ENCODE data around the gene VAV2.

GRCh38 chr9:134002796-134003195 lies 10.7 kb upstream of the VAV2 start:
- TF ChIP-seq, protein P1, sequence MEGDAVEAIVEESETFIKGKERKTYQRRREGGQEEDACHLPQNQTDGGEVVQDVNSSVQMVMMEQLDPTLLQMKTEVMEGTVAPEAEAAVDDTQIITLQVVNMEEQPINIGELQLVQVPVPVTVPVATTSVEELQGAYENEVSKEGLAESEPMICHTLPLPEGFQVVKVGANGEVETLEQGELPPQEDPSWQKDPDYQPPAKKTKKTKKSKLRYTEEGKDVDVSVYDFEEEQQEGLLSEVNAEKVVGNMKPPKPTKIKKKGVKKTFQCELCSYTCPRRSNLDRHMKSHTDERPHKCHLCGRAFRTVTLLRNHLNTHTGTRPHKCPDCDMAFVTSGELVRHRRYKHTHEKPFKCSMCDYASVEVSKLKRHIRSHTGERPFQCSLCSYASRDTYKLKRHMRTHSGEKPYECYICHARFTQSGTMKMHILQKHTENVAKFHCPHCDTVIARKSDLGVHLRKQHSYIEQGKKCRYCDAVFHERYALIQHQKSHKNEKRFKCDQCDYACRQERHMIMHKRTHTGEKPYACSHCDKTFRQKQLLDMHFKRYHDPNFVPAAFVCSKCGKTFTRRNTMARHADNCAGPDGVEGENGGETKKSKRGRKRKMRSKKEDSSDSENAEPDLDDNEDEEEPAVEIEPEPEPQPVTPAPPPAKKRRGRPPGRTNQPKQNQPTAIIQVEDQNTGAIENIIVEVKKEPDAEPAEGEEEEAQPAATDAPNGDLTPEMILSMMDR (IDR thresholded peaks at IDR 0.05), result no peak
- TF ChIP-seq POLR2AphosphoS5 (IDR thresholded peaks at IDR 0.05), result no peak

All from breast epithelium (tissue), 3 donors.